Lower leg skin (tissue), 4 donors: Measurements from ENCODE around the gene FOXA2. TPM values are rescaled to one million over a fixed set of nuclear protein-coding genes. Genes with fewer than 3 reads are reported as not detected.

ENCODE experiments used
- DNase-seq, 2 donors: peaks; one replicate each; pipeline ENCODE4 v3.0.0-alpha.2; 2019; ENCODE audit warnings: low spot score in 2 of 2
- H3K4me3 ChIP-seq: fragments of 200-600 bp; sonication (generic); 2 replicates; pipeline ENCODE4 v1.5.1; 2017; ENCODE audit warnings: mild to moderate bottlenecking, low read depth; ENCODE audit not compliant: poor library complexity, severe bottlenecking
- CTCF ChIP-seq, 3 donors: fragments of 450-650 bp; IDR thresholded peaks; one replicate each; pipeline ENCODE4 v1.5.1; 2016; ENCODE audit warnings: antibody characterized with exemption in 3 of 3, mild to moderate bottlenecking in 3 of 3, moderate library complexity in 2 of 3
- POLR2A ChIP-seq, 2 donors: fragments of 450-650 bp; IDR thresholded peaks; one replicate each; pipeline ENCODE4 v1.6.1; 2016 to 2017; ENCODE audit warnings: antibody characterized with exemption in 2 of 2, mild to moderate bottlenecking in 1 of 2, moderate library complexity in 1 of 2
- WGBS, 2 donors: methylation state at CpG; one replicate each; pipeline ENCODE4 v1.1.5; 2018; 5-methylcytosine and 5-hydroxymethylcytosine counted together
- intact Hi-C: fragments of 100-400 bp; cut with DNase I; formaldehyde crosslinking; loops from one replicate; pipeline ENCODE4 v1.15.0; 2023; ENCODE audit warnings: low total_unique reads
- total RNA-seq, 4 donors: library from RNA; depleted of rRNA; stranded (reverse); fragments of >200 nt; gene quantifications; one replicate each; pipeline ENCODE4 v1.1.0, GENCODE V29; 2016

Gene FOXA2
- total RNA-seq: not detected

- intact Hi-C loops: no loop called here
- H3K4me3 ChIP-seq: no peak within 1 kb of the TSS
- DNase-seq: no peak
- TF ChIP-seq POLR2A (IDR thresholded peaks at IDR 0.05) (no peak), CTCF (IDR thresholded peaks at IDR 0.05) (no peak)
- 3% methylated on average over 23 to 29 of the region's 42 CpGs for WGBS, 2 donors
Observed at GRCh38 chr20:22584522-22584921, at the start of gene FOXA2. Gene FOXA2 (minus strand): TSS chr20:22584572. CDS start chr20:22584278, 294 bp downstream.

DNA sequence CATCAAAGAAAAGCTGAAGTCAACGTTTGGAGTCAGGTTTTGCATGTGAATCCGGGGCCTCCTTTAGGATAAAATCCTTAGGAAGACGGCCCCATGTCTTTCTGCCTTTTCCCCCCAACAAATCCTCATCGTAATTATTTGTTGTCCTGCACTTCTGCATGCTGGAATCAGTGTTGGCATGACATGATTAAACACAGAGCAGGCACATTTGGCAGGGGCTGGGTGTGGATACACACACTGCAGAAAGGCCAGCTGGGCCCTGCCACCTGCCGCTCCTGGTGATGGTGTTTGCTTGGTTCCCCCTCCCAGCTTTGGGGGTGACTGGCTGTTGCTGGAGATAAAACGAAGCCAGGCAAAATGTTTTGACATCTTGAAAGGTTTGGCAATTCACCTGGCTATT is 46.3 kb upstream of the FOXA2 start:
- no peak overlapping the region for H3K4me3 ChIP-seq
- TF ChIP-seq CTCF (IDR thresholded peaks at IDR 0.05) (no peak), POLR2A (IDR thresholded peaks at IDR 0.05) (no peak)
- DNase-seq: no peak
- WGBS, 2 donors: 56 to 60% methylated on average over 6 of the region's 6 CpGs
- intact Hi-C loops: no loop called here

DNA sequence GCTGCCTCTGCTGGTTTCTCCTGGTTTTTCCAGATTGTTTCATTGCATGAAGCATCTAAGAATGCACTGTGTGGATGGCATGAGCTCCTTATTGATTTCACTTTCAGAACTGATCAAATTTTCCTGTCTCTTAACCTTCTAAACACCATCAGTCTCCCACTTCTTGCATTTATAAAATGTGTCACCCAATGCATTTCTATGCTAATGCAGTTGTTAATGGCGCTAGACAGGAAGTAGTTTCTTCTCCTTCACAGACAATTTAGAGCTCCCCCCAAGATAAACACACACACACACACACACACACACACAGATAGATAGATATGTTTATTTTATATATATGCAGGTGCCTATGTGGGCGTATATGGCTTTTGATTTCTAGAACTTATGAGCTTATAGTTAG is 45.6 kb upstream of the FOXA2 start:
- WGBS, 2 donors: 84% methylated on average over 2 of the region's 2 CpGs
- DNase-seq: no peak
- no peak overlapping the region for H3K4me3 ChIP-seq
- intact Hi-C loops: no loop called here
- TF ChIP-seq CTCF (IDR thresholded peaks at IDR 0.05) (no peak), POLR2A (IDR thresholded peaks at IDR 0.05) (no peak)

- TF ChIP-seq CTCF (IDR thresholded peaks at IDR 0.05): no peak
- TF ChIP-seq POLR2A (IDR thresholded peaks at IDR 0.05): no peak
- intact Hi-C loops: no loop called here
- DNase-seq: no peak
- WGBS, 2 donors: 61 to 81% methylated on average over 3 of the region's 3 CpGs
- no peak overlapping the region for H3K4me3 ChIP-seq
Observed at GRCh38 chr20:22629447-22629846, 45.1 kb upstream of the FOXA2 start.

- TF ChIP-seq CTCF (IDR thresholded peaks at IDR 0.05) (no peak), POLR2A (IDR thresholded peaks at IDR 0.05) (no peak)
- H3K4me3 ChIP-seq: no peak overlapping the region
- intact Hi-C loops: no loop called here
- WGBS, 2 donors: 74 to 89% methylated on average over 1 of the region's 1 CpG
- no peak for DNase-seq
Observed at GRCh38 chr20:22626496-22626895, 42.1 kb upstream of the FOXA2 start.

- no peak overlapping the region for H3K4me3 ChIP-seq
- WGBS, 2 donors: 82 to 86% methylated on average over 6 of the region's 6 CpGs
- no peak for DNase-seq
- TF ChIP-seq POLR2A (IDR thresholded peaks at IDR 0.05) (no peak), CTCF (IDR thresholded peaks at IDR 0.05) (no peak)
- intact Hi-C loops: no loop called here
Observed at GRCh38 chr20:22623211-22623610, 38.8 kb upstream of the FOXA2 start.
